ENCODE results near the gene MTHFD1L.

Gene MTHFD1L

GRCh38 chr6:151041686-151042085 is 176.2 kb downstream of the MTHFD1L start:
- no peak for DNase-seq (ENCODE audit: low spot score)

GRCh38 chr6:151042911-151043330 is 177.4 kb downstream of the MTHFD1L start:
- DNase-seq (ENCODE audit: low spot score) = peak; percentile 62

- DNase-seq (ENCODE audit: low spot score) = no peak
Observed at GRCh38 chr6:151043944-151044343, 178.4 kb downstream of the MTHFD1L start.

DNA sequence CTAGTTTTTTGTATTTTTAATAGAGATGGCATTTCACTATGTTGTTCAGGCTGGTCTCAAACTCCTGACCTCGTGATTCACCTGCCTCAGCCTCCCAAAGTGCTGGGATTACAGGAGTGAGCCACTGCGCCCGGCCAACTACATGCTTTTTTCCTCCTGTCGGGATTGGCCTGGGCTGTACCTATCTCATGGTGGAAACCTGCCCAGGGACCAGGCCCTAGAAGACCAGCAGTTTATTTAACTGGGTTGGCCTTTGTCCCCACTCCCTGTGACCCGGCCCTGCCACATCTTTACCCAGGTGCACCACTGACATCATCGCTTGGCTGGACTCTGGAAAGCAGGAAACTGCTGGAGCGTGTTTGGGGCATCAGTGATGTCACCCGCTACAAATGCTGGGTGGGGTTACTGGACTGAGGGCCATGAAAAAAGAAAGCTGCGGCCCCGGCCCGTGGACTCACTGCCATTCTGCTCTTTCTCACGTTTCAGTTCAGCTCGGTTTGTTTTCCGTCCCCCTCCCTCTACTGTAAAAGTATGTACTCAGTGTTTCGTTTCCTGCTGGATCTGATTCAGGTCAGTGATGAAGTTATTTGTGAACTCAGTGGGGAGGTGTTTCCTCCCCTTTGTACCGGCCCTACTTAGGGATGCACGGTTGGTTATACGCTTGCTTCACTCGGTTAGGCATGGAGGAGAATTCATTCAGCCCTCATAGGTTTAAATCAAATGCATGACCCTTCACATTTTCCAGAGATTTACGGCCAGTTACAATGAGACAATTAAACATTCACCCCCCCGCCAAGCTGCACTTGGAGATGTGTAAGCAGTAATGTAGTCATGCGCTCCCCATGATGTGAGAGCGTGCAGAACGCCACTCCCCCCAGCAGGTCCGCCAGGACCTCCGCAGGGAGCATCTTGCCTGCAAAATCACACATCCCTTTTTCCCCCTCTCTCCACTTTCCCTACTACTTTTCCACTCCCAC is 179.3 kb downstream of the MTHFD1L start:
- peak; percentile 65 for DNase-seq (ENCODE audit: low spot score)

DNA sequence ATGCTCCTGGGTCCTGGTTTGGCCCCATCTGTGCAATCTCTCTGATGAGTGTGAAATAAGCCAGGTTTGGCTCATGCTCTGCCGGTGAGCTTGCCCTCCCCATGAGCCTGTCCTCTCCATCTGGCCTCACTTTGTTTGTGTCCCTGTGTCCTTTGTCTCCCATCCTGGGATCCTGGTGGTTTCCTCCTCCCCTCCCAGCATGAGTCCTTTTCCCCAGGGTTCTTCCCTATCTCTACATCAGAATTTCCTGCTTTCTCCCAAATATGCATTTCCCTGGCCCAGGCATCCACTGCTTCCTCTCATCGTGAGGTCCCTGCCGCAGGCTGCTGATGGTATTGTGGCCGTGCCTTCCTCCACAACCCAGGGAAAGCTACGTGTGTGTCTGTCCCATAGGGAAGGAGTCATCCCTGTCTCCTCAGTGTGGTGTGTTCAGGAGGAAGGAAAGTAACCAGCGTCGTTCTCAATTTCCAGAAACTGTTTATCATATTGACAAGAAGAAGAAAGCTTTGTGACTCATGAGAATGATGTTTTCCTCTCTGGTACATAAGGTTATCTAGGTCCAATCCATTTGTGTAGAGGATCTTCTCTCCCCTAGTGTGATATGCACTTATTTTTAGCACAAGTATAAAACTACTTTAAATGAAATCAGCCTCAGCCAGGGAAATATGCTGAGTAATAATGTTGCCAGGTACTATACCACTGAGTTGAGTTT is 180.2 kb downstream of the MTHFD1L start:
- peak; percentile 86 for DNase-seq (ENCODE audit: low spot score)

GRCh38 chr6:151051164-151051563 is 185.7 kb downstream of the MTHFD1L start:
- DNase-seq (ENCODE audit: low spot score) = no peak

- peak; percentile 25 for DNase-seq (ENCODE audit: low spot score)
Observed at GRCh38 chr6:151052021-151052646, 186.6 kb downstream of the MTHFD1L start.

- DNase-seq (ENCODE audit: low spot score) = no peak
Observed at GRCh38 chr6:151054306-151054705, 188.8 kb downstream of the MTHFD1L start.

DNA sequence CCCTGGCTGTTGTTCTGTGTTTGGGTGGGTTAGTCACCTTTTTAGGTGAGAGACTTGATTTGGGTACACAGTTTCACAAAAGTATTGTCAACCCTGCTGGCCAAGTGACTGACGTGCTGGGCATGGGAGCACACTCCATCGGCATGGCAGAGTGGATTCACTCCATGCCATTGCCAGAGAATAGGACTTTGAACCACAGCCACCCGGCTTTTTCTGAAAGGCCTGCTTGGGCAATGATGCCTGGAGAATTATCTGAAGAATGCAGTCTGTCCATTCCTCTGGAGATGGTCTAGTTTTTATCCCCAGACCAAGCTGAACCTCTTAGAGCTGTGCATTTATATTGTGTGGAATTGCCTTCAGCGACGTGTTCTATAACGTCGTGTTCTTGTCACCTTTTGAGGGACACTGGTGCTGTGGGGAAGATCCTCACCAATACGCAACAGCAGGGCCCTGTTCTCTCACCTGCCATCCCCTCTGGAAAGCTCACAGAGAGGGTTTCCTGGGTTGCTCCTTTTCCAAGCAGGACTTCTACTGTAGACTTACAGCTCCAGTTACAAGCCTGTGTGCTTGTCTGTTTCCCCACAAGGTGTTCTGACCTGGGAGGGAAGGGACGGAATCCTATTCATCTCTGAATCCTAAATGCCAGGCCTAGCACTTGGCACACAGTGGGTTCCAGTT is 190.9 kb downstream of the MTHFD1L start:
- DNase-seq (ENCODE audit: low spot score) = no peak

GRCh38 chr6:151057061-151057460 is 191.6 kb downstream of the MTHFD1L start:
- DNase-seq (ENCODE audit: low spot score) = no peak

DNA sequence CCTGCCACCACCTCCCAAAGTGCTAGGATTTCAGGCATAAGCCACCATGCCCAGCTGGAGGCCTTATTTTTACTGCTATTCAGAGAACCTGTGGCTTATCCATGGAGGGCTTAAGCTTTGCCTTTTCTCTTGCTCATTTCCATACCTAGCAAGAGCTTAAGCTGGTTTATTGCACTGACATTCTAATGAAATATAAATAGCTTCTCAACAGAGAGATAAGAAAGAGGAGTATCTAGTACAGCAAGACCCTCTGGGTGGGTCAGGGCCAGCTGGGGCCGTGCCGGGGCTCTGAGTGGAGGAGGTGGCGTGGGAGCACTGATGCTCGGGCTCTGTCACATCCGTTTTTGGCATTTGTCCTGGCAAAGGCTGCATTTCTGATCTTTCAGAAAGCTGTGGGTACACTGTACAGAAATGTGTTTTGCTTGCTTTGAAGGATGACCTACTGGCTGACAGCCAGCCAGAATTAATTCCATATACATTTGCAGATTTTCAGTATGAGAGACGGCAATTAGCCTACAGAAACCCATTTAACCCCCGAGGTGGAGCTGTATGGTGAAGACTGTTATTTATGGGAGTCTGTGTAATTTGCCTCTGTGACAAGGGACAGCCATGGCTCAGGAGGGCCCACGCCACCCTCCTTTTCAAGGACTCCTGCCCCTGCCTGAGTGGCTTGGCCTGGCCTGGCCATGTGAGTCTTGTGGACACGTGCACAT is 192.7 kb downstream of the MTHFD1L start:
- DNase-seq (ENCODE audit: low spot score) = peak; percentile 19

DNA sequence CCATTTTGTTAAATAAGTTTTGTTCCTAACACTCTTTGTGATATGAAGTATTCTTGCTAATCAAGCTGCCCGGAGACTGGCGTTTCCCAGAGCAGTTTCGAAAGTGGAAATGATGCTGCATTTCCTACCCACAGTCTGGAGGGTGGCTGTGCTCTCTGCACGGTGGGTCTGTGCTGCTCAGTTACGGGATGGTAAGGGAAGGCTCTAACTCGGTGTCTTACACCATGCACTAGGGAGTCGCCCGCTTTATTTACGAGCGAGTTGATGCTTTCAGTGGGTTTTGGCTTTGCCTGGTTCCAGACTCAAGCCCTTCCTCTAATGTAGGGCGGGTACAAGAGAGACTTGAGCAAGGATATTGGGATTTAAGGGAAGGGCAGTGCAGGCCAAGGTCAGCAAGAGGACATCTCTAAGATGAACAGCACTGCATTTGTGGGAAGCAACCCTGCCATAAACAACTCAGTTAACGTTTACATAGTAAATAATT is 194.2 kb downstream of the MTHFD1L start:
- no peak for DNase-seq (ENCODE audit: low spot score)

GRCh38 chr6:151060096-151060765 is 194.7 kb downstream of the MTHFD1L start:
- DNase-seq (ENCODE audit: low spot score) = no peak

DNA sequence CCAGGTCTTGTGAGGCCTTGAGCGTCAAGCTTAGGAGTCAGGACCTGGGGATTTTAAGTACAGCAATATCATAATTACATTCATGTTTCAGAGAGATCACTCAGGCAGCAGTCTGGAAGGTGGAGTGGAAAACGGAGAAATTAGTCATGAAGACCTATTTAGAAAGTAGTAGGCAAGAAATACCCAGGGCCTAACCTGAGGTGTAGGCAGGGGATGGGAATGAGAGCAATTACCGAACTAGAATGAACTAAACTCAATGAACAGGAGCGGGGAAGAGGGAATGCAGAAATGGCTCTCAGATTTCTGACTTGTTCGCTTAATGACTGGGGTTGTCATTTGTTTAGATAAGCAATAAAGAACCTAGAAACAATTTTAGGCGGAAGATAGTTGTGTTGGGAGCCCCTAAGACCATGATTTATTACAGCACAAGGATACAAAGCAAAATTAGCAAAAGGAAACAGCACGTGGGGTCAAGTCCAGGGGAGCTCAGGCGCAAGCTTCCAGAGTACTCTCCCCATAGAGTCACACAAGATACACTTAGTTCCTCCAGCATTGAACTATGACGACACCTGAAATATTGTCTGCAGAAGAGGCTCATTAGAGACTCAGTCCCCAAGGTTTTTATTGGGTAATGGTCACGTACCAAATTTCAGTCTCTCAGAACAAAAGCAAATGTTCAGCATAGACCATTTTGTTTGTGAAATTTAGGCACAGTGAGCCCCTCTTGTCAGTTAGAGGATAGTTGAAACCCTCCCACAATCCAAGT is 195.4 kb downstream of the MTHFD1L start:
- DNase-seq (ENCODE audit: low spot score) = no peak

DNA sequence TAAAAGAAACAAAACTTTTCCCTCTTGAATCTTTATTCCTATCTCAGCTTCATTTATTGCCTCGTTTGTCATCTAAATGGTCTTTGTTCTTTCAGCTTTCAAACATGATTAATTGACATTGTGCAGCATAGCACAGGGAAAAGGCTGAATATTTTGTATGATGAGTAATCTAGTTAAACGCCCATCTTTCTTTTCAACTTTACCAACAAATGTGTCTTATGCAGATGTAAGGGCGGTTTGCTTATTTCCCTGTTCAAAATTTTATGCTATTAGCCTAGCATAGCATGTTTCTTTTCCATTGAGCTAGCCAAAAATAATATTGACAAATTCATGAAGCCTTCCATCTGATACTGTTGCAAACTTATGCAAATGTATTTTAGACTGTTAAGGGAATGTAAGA is 197.8 kb downstream of the MTHFD1L start:
- DNase-seq (ENCODE audit: low spot score) = no peak

DNA sequence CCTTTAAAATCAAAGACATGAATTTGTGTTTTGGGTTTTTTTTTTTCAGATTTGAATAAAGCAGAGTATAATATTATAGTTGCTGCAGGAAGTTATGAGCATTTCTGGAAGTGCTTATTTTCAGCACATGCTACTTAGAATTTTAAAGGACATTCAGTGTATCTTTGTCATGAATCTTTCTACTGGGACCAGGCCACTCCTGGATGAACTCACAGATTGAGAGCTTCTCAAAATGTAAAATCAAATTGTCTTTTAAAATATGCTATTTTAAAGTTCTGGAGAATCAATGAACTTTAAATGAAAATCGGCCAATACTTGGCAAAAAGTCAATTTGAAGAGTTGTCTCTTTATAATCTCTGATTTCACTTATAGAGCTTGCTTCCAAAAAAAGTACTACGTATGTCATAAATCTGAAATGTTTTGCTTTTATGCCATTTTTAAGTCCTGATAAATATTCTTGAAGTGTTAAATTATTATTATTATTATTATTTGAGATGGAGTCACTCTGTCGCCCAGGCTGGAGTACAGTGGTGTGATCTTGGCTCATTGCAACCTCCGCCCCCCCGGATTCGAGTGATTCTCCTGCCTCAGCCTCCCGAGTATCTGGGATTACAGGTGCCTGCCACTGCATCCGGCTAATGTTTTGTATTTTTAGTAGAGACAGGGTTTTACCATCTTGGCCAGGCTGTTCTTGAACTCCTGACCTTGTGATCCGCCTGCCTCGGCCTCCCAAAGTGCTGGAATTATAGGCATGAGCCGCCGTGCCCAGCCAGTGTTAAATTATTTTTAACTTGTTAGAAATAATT is 198.5 kb downstream of the MTHFD1L start:
- DNase-seq (ENCODE audit: low spot score) = no peak

GRCh38 chr6:151065027-151065815 is 199.7 kb downstream of the MTHFD1L start:
- DNase-seq (ENCODE audit: low spot score) = no peak

Measured in cerebellar cortex (tissue), 1 donor.